ENCODE data around the gene FASN. TPM values are rescaled to one million over a fixed set of nuclear protein-coding genes. Genes with fewer than 3 reads are reported as not detected.

Gene FASN
- total and polyA plus RNA-seq, 2 of the 13 experiments (the other 11 are each of a cell fraction or from before 2014, with no cell fraction given), result 51.7 to 101 TPM

- TF ChIP-seq KMT2B (CRISPR knock-in tag; IDR thresholded peaks at IDR 0.05), result no peak
Measured at GRCh38 chr17:82070611-82071010, 27.4 kb downstream of the FASN start (continued).

- intact Hi-C loops (cut with micrococcal nuclease; ENCODE audit: unreplicated experiment) (no loop called here), in situ Hi-C loops (cut with HindIII; ENCODE audit: extremely low pct_ligation_motif_present, low pct_unique_long_range_greater_than_20kb) (no loop called here)
- H3K36me3 ChIP-seq (replicated peaks in 1 of 2; ENCODE audit: control insufficient read depth in 1 of 2, insufficient read depth in 2 of 2, low read length in 2 of 2), result peaks cover 14 to 28% of the 10 kb centered on the region in 2 experiments
- ChIA-PET CTCF (ENCODE audit: low intra/inter-chr PET ratio, low total read pairs) (no interaction called here), POLR2A (interaction anchor here (0.9 to 3.4 kb wide), 10 partner anchors 9 to 338 kb away, joined by 3 to 14 read pairs (median 4); partner anchors contain the start of gene DCXR)
- 49% methylated on average over 23 of the region's 88 CpGs for WGBS (ENCODE audit: low lambda C conversion rate)
- no peak for FAIRE-seq
- H3K27me3 ChIP-seq (ENCODE audit: control insufficient read depth in 1 of 2, insufficient read depth in 2 of 2, low read length in 2 of 2), result no peaks in the 10 kb centered on the region
- H3K9ac ChIP-seq (ENCODE audit: insufficient read depth, low read depth, low read length), result peak within 1 kb of the TSS; percentile 95
- peak within 1 kb of the TSS; percentile 64 for H3K27ac ChIP-seq (ENCODE audit: extremely low read length, insufficient read depth, low read length)
- peak; percentile 27 for ATAC-seq
- H4K20me1 ChIP-seq (ENCODE audit: insufficient read depth, low read length), result no peaks in the 10 kb centered on the region
- peaks cover 20% of the 10 kb centered on the region for H3K79me2 ChIP-seq (ENCODE audit: insufficient read depth, low read length)
- no peaks in the 10 kb centered on the region for H3K9me3 ChIP-seq (ENCODE audit: low read length)
- H2AFZ ChIP-seq (ENCODE audit: low read length), result peak within 1 kb of the TSS; percentile 0
- no peak for DNase-seq (ENCODE audit: low spot score)
- BruUV-seq (replicated peaks), result TSS peak; percentile 82
- H3K4me2 ChIP-seq (ENCODE audit: low read depth, low read length), result peak within 1 kb of the TSS; percentile 96
- H3K4me1 ChIP-seq (ENCODE audit: insufficient read depth, low read length), result peaks cover 28% of the 10 kb centered on the region
- H3K4me3 ChIP-seq (replicated peaks in 1 of 3; ENCODE audit: insufficient read depth in 1 of 3, low read depth in 2 of 3, low read length in 3 of 3), result peak within 1 kb of the TSS; percentile 69 to 99 (median 92)
- TF ChIP-seq CSRNP2 (CRISPR knock-in tag; conservative IDR thresholded peaks at IDR 0.05; ENCODE audit: low read depth) (no peak), SIX4 (CRISPR knock-in tag; IDR thresholded peaks at IDR 0.05) (peak; percentile 60; the same call in 1 of the 2 replicates), SMAD3 (CRISPR knock-in tag; IDR thresholded peaks at IDR 0.05) (peak; percentile 67; the same call in 1 of the 2 replicates), ZNF629 (CRISPR knock-in tag; conservative IDR thresholded peaks at IDR 0.05) (peak; percentile 33; the same call in 1 of the 2 replicates), RXRB (CRISPR knock-in tag; IDR thresholded peaks at IDR 0.05; ENCODE audit: borderline replicate concordance) (peak; percentile 85), ZNF446 (CRISPR knock-in tag; IDR thresholded peaks at IDR 0.05) (peak; percentile 89), ZBTB21 (CRISPR knock-in tag; IDR thresholded peaks at IDR 0.05) (0 out of 2 replicates have a peak, but pooled peaks have one; percentile 28), ZNF549 (CRISPR knock-in tag; IDR thresholded peaks at IDR 0.05) (no peak), GPN1 (CRISPR knock-in tag; IDR thresholded peaks at IDR 0.05; ENCODE audit: borderline replicate concordance) (0 out of 2 replicates have a peak, but pooled peaks have one; percentile 24), MLXIP (CRISPR knock-in tag; IDR thresholded peaks at IDR 0.05; ENCODE audit: borderline replicate concordance) (no peak), MLX (CRISPR knock-in tag; IDR thresholded peaks at IDR 0.05) (0 out of 2 replicates have a peak, but pooled peaks have one; percentile 59), ZNF10 (CRISPR knock-in tag; IDR thresholded peaks at IDR 0.05; ENCODE audit: borderline replicate concordance, low read depth) (no peak), ZNF691 (CRISPR knock-in tag; IDR thresholded peaks at IDR 0.05; ENCODE audit: borderline replicate concordance, low read depth) (peak; percentile 98; the same call in 1 of the 2 replicates), ZSCAN20 (CRISPR knock-in tag; IDR thresholded peaks at IDR 0.05; ENCODE audit: borderline replicate concordance) (no peak), ZBTB7A (CRISPR knock-in tag; IDR thresholded peaks at IDR 0.05) (peak; percentile 90), U2AF1 (optimal IDR thresholded peaks at IDR 0.05; ENCODE audit: low read depth, low read length) (no peak)
Measured at GRCh38 chr17:82065638-82066303, 32.3 kb downstream of the FASN start, which contains the start of gene DUS1L. TSS of gene DUS1L (minus strand) at chr17:82065804. CDS start at chr17:82065059, 745 bp downstream.

Measured in HepG2 (cell line).